SU-DHL-6 (cell line): Measurements from ENCODE around the gene YTHDC2.

Experiments used
- H2AFZ ChIP-seq: fragments of 200-600 bp; sonication (generic); 2 replicates; pipeline ENCODE4 v1.6.1; 2014; ENCODE audit warnings: low read depth, mild to moderate bottlenecking, moderate library complexity, mixed read lengths, antibody characterized with exemption, low read length; ENCODE audit not compliant: severe bottlenecking
- H3F3A ChIP-seq: fragments of 200-600 bp; shearing (Covaris generic); 2 replicates; pipeline ENCODE4 v1.6.0; 2016; ENCODE audit warnings: antibody characterized with exemption, mild to moderate bottlenecking; ENCODE audit not compliant: insufficient read depth
- H3K27ac ChIP-seq: fragments of 200-600 bp; sonication (generic); 2 replicates; pipeline ENCODE4 v1.5.1; 2016; ENCODE audit warnings: low read depth, mild to moderate bottlenecking, low read length, moderate library complexity, mixed read lengths
- H3K27me3 ChIP-seq: fragments of 200-600 bp; sonication (generic), shearing (Covaris generic); 2 replicates; pipeline ENCODE4 v1.6.0; 2014; ENCODE audit warnings: mild to moderate bottlenecking, low read length
- H3K36me3 ChIP-seq: fragments of 200-600 bp; sonication (generic); 2 replicates; pipeline ENCODE4 v1.6.1; 2014; ENCODE audit warnings: mild to moderate bottlenecking, low read length, mixed read lengths
- H3K4me2 ChIP-seq: fragments of 300-600, 200-600 bp; shearing (Covaris generic), sonication (generic); 2 replicates; pipeline ENCODE4 v1.6.0; 2014; ENCODE audit warnings: low read length, low read depth, mild to moderate bottlenecking; ENCODE audit not compliant: poor library complexity, severe bottlenecking
- H3K4me3 ChIP-seq: fragments of 200-600 bp; sonication (generic); 2 replicates; pipeline ENCODE4 v1.5.1; 2014; ENCODE audit warnings: antibody characterized with exemption, low read length, mild to moderate bottlenecking, mixed read lengths; ENCODE audit not compliant: insufficient read depth, poor library complexity, severe bottlenecking
- H3K79me2 ChIP-seq: fragments of 200-600 bp; sonication (generic); 2 replicates; pipeline ENCODE4 v1.6.1; 2014; ENCODE audit warnings: mild to moderate bottlenecking, low read length, moderate library complexity; ENCODE audit not compliant: insufficient read depth
- H3K9ac ChIP-seq: fragments of 200-600 bp; sonication (generic); 2 replicates; pipeline ENCODE4 v1.7.0; 2014; ENCODE audit warnings: mild to moderate bottlenecking, low read length
- H3K9me2 ChIP-seq: fragments of 200-600 bp; sonication (generic); replicated peaks from 2 replicates; pipeline ENCODE4 v1.6.1; 2014; ENCODE audit warnings: low read length; ENCODE audit not compliant: insufficient read depth
- H3K9me3 ChIP-seq: fragments of 200-600 bp; sonication (generic); 2 replicates; pipeline ENCODE4 v1.6.1; 2014; ENCODE audit warnings: low read length, mixed read lengths; ENCODE audit not compliant: insufficient read depth
- H4K20me1 ChIP-seq: fragments of 200-600 bp; sonication (generic); 2 replicates; pipeline ENCODE4 v1.6.1; 2014; ENCODE audit warnings: low read depth, mild to moderate bottlenecking, antibody characterized with exemption, low read length, moderate library complexity, mixed read lengths
- EZH2phosphoT487 ChIP-seq: fragments of 200-600 bp; sonication (generic), shearing (Covaris generic); conservative IDR thresholded peaks from 2 replicates; pipeline ENCODE4 v1.6.1; 2018; ENCODE audit warnings: mild to moderate bottlenecking, antibody characterized with exemption, low read length, moderate library complexity, mixed read lengths
- TF ChIP-seq, protein P1 (sequence below): fragments of 200-600 bp; sonication (generic); IDR thresholded peaks from one replicate; pipeline ENCODE4 v1.5.1; 2017; ENCODE audit warnings: antibody characterized with exemption, mild to moderate bottlenecking, low read length, moderate library complexity; ENCODE audit not compliant: insufficient read depth, poor library complexity, severe bottlenecking

Gene YTHDC2

DNA sequence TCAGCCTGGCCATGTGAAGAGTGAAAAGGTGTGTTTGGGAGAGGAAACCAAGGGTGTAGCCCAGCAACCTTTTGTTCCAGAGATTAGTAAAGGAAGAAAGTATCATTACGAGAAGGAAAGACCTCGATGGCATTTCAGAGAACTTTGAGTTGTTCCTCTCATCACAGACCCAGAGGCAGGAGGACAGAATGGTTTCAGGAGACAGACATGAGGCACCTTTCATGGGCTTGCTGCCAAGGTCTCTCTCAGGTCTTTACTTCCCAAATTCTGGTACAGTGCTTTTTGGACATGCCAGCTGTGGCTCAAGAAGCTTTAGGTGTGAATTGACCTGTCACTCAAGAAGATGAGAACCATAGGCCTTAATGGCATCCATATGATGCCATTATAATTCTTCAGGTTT is 22.5 kb upstream of the YTHDC2 start:
- no peak overlapping the region for H3K4me3 ChIP-seq
- H3K9me3 ChIP-seq: peaks cover 6% of the 10 kb centered on the region; the same call in 1 of the 2 replicates
- no peak overlapping the region for H3K27ac ChIP-seq
- TF ChIP-seq, protein P1, sequence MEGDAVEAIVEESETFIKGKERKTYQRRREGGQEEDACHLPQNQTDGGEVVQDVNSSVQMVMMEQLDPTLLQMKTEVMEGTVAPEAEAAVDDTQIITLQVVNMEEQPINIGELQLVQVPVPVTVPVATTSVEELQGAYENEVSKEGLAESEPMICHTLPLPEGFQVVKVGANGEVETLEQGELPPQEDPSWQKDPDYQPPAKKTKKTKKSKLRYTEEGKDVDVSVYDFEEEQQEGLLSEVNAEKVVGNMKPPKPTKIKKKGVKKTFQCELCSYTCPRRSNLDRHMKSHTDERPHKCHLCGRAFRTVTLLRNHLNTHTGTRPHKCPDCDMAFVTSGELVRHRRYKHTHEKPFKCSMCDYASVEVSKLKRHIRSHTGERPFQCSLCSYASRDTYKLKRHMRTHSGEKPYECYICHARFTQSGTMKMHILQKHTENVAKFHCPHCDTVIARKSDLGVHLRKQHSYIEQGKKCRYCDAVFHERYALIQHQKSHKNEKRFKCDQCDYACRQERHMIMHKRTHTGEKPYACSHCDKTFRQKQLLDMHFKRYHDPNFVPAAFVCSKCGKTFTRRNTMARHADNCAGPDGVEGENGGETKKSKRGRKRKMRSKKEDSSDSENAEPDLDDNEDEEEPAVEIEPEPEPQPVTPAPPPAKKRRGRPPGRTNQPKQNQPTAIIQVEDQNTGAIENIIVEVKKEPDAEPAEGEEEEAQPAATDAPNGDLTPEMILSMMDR: no peak
- no peaks in the 10 kb centered on the region for H3K36me3 ChIP-seq
- no peaks in the 10 kb centered on the region for H3K79me2 ChIP-seq
- no peaks in the 10 kb centered on the region for H3K27me3 ChIP-seq
- H4K20me1 ChIP-seq: no peaks in the 10 kb centered on the region
- no peaks in the 10 kb centered on the region for H3K9me2 ChIP-seq
- H2AFZ ChIP-seq: no peak overlapping the region
- H3F3A ChIP-seq: no peaks in the 10 kb centered on the region
- no peak overlapping the region for H3K4me2 ChIP-seq
- no peak overlapping the region for H3K9ac ChIP-seq

DNA sequence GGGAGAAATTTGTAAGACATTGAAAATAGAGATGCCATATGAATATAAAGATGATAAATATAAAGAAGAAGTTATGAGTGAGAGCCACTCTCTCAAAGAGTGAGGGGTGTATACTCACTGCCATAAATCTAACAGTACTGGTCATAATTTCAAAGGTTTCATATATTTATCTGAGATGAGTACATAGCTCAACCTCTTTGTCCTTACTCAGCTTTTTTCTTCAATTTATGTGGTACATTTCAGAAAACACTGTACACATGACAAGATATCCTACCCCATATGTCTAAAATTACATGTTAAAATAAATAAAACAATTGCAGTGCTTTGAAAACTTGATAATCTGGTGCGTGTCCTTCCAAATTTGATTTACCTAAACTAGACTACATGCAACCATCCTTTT is 20.0 kb upstream of the YTHDC2 start:
- H2AFZ ChIP-seq: no peak overlapping the region
- H3K9me3 ChIP-seq: peaks cover 6% of the 10 kb centered on the region; the same call in 1 of the 2 replicates
- TF ChIP-seq EZH2phosphoT487: no peak
- TF ChIP-seq, protein P1: no peak
- H3K79me2 ChIP-seq: no peaks in the 10 kb centered on the region
- no peak overlapping the region for H3K9ac ChIP-seq
- H3F3A ChIP-seq: no peaks in the 10 kb centered on the region
- no peaks in the 10 kb centered on the region for H3K9me2 ChIP-seq
- H4K20me1 ChIP-seq: no peaks in the 10 kb centered on the region
- H3K36me3 ChIP-seq: no peaks in the 10 kb centered on the region
- no peaks in the 10 kb centered on the region for H3K27me3 ChIP-seq
- H3K27ac ChIP-seq: no peak overlapping the region
- H3K4me3 ChIP-seq: no peak overlapping the region
- no peak overlapping the region for H3K4me2 ChIP-seq

DNA sequence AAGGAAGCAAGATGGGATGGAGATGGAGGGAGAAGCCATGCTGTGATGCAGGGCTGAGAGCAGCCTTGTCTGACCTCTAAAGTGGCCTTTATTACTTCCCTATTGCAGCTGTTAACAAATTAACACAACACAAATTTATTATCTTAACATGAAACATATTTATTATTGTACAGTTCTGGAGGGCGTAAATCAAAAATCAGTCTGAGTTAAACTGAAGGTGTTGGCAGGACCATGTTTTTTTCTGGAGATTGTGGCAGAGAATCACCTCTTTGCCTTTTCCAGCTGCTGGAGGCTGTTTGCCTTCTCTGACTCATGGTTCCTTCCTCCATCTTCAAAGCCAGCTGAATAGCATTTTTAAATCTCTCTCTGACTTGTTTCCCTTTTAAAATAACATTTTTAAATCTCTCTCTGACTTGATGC is 18.1 kb upstream of the YTHDC2 start:
- Histone ChIP-seq H3K79me2 (no peaks in the 10 kb centered on the region), H3K4me3 (no peak overlapping the region), H3K9me2 (no peaks in the 10 kb centered on the region), H3K4me2 (no peak overlapping the region), H2AFZ (no peak overlapping the region), H3F3A (no peaks in the 10 kb centered on the region), H3K9ac (no peak overlapping the region), H3K27me3 (no peaks in the 10 kb centered on the region), H3K36me3 (no peaks in the 10 kb centered on the region), H3K27ac (no peak overlapping the region), H3K9me3 (no peaks in the 10 kb centered on the region; the same call in 1 of the 2 replicates), H4K20me1 (no peaks in the 10 kb centered on the region)
- no peak for TF ChIP-seq EZH2phosphoT487
- TF ChIP-seq, protein P1: no peak
